ENCODE data around the gene HIVEP3.
A peak's percentile ranks its signal among the peaks of the same experiment; 100 is the strongest.

Gene HIVEP3

DNA sequence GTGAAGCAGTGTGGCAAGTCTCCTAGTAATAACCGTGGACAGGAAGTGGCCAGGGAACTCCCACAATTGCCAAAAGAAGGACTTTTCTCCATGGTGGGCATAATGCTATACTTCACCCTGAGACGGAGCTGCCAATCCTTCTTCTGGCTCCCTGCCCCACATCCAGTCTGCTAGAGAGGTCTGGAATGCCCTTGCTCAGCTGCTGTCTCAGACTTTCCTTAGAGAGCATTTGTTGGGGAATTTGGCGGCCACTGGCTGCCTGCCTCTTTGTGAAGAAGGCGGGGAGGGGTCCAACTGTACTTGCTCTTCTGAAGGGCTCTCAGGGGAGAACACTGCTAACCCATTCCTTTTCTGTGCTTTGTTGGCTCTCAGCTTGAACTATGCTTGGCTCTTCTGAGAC, 310.5 kb downstream of the HIVEP3 start:
- DNase-seq (ENCODE audit: low read depth) = peak; percentile 67
- H3K4me3 ChIP-seq (ENCODE audit: low read length) = no peak overlapping the region
- TF ChIP-seq, protein P1, sequence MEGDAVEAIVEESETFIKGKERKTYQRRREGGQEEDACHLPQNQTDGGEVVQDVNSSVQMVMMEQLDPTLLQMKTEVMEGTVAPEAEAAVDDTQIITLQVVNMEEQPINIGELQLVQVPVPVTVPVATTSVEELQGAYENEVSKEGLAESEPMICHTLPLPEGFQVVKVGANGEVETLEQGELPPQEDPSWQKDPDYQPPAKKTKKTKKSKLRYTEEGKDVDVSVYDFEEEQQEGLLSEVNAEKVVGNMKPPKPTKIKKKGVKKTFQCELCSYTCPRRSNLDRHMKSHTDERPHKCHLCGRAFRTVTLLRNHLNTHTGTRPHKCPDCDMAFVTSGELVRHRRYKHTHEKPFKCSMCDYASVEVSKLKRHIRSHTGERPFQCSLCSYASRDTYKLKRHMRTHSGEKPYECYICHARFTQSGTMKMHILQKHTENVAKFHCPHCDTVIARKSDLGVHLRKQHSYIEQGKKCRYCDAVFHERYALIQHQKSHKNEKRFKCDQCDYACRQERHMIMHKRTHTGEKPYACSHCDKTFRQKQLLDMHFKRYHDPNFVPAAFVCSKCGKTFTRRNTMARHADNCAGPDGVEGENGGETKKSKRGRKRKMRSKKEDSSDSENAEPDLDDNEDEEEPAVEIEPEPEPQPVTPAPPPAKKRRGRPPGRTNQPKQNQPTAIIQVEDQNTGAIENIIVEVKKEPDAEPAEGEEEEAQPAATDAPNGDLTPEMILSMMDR (conservative IDR thresholded peaks at IDR 0.05; ENCODE audit: low read length) = no peak

DNA sequence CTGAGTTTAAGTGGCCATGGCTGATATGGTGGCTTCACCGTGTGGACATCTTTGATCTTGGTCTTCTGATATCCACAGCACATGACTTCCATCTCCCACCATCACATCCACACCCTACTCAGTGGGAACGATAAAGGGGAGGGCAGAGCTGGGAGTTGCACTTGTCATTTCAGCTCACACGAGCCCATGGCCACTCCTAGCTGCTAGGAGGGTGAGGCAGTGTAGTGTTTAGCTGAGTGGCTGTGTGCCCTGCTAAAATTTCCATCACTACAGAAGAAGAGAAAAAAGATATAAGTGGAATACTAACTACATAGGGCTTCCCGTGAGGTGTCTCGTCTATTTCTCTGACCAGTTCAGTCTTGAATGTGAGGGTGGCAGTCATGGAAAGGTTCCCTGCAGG, 310.9 kb downstream of the HIVEP3 start:
- DNase-seq (ENCODE audit: low read depth) = no peak
- H3K4me3 ChIP-seq (ENCODE audit: low read length) = no peak overlapping the region
- TF ChIP-seq, protein P1 (conservative IDR thresholded peaks at IDR 0.05; ENCODE audit: low read length) = no peak

DNA sequence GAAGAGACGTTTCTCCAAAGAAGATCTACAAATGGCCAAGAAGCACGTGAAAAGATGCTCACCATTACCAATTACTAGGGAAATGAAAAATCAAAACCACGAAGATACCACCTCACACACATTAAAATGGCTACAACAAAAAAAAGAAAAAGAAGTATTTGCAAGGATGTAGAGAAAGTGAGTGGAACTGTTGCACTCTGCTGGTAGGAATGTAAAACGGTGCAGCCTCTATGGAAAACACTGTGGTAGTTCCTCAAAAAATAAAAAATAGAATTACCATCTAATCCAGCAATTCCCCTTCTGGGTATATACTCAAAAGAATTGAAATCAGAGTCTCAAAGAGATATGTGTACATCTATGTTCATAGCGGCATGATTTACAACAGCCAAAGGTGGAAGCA, 318.8 kb downstream of the HIVEP3 start:
- peak; percentile 18 for DNase-seq (ENCODE audit: low read depth)
- TF ChIP-seq, protein P1 (conservative IDR thresholded peaks at IDR 0.05; ENCODE audit: low read length) = peak; percentile 57
- H3K4me3 ChIP-seq (ENCODE audit: low read length) = no peak overlapping the region

- DNase-seq (ENCODE audit: low read depth) = no peak
- no peak overlapping the region for H3K4me3 ChIP-seq (ENCODE audit: low read length)
- TF ChIP-seq, protein P1 (conservative IDR thresholded peaks at IDR 0.05; ENCODE audit: low read length) = no peak
These were observed 320.4 kb downstream of the HIVEP3 start for GRCh38 chr1:41598325-41598724.

- DNase-seq (ENCODE audit: low read depth) = no peak
- no peak overlapping the region for H3K4me3 ChIP-seq (ENCODE audit: low read length)
- TF ChIP-seq, protein P1 (conservative IDR thresholded peaks at IDR 0.05; ENCODE audit: low read length) = no peak
These were observed 326.1 kb downstream of the HIVEP3 start for GRCh38 chr1:41592451-41593125.

DNA sequence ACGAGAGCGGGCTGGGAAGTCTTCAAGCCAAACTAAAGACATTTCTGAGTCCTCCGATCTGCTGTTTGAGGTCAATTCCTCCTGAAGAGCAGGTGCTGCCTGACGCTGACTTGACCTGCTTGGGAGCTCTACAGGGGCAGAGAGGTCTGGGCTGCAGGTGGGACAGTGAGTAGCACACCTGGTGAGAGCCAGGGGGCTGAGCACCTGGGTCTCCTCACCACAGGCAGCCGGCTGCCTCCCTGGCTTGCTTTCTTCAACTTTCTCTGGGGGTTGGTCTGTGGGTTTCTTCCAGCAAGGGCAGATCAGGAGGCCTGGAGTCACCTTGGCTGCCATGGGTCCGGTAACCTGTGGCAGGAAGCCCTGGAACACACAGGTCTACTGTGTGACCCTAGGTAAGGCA, 326.8 kb downstream of the HIVEP3 start:
- TF ChIP-seq, protein P1 (conservative IDR thresholded peaks at IDR 0.05; ENCODE audit: low read length) = no peak
- H3K4me3 ChIP-seq (ENCODE audit: low read length) = no peak overlapping the region
- no peak for DNase-seq (ENCODE audit: low read depth)

- H3K4me3 ChIP-seq (ENCODE audit: low read length) = no peak overlapping the region
- TF ChIP-seq, protein P1 (conservative IDR thresholded peaks at IDR 0.05; ENCODE audit: low read length) = no peak
- no peak for DNase-seq (ENCODE audit: low read depth)
These were observed 328.4 kb downstream of the HIVEP3 start for GRCh38 chr1:41590331-41590730.

All from AG10803 (cell line).